GM19099 (cell line): ENCODE results near the gene FYCO1.

Experiments
- POLR2A ChIP-seq: IDR thresholded peaks from 3 replicates; pipeline ENCODE4 v1.6.1; 2011; ENCODE audit warnings: low read depth; ENCODE audit not compliant: insufficient read length; ENCODE audit errors: extremely low read depth

FYCO1 gene

DNA sequence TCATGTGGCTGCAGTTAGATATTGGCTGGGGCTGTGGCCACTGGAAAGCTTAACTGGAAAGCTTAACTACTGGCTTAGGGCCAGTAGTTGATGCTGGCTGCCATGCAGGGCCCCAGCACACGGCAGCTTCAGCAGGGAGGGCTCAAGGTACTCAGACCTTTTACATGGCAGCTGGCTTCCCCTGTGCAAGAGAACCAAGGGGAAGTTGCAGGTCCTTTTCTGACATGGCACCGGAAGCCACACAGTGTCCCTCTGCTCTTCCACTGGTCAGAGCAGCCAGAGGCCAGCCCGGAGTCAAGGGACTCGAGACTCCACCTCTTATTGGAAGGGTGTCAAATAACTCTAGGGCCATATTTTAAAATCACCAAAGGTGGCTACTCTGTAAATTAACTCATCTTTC is 84.7 kb downstream of the FYCO1 start:
- no peak for TF ChIP-seq POLR2A

DNA sequence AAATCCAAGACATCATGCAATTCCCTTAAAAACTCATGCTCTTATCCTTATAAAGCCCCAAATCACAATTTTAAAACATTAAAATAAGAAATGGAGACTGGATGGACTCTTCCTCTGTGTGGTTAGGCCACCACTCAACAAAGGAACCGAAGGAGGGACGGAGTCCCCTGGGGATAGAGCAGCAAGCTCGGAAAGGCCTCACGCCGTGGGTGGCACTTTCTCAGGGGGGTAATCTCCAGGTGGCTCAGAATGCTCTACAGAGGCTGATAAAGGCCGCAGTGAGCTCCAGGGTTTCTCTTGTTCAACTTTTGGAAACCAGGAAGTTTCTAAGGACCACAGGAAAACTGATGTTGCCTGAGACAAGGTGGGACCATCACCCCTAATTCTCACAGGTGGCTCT is 86.1 kb downstream of the FYCO1 start:
- TF ChIP-seq POLR2A: no peak

DNA sequence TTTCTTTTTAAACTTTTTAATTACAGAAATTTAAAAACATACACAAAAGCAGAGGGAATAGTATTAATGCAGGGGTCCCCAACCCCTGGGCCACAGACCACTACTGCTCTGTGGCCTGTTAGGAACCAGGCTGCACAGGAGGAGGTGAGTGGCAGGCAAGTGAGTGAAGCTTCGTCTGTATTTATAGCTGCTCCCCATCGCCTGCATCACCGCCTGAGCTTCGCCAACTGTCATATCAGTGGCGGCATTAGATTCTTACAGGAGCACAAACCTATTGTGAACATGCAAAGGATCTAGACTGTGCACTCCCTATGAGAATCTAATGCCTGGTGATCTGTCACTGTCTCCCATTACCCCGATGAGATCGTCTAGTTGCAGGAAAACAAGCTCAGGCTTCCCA is 86.9 kb downstream of the FYCO1 start:
- no peak for TF ChIP-seq POLR2A

DNA sequence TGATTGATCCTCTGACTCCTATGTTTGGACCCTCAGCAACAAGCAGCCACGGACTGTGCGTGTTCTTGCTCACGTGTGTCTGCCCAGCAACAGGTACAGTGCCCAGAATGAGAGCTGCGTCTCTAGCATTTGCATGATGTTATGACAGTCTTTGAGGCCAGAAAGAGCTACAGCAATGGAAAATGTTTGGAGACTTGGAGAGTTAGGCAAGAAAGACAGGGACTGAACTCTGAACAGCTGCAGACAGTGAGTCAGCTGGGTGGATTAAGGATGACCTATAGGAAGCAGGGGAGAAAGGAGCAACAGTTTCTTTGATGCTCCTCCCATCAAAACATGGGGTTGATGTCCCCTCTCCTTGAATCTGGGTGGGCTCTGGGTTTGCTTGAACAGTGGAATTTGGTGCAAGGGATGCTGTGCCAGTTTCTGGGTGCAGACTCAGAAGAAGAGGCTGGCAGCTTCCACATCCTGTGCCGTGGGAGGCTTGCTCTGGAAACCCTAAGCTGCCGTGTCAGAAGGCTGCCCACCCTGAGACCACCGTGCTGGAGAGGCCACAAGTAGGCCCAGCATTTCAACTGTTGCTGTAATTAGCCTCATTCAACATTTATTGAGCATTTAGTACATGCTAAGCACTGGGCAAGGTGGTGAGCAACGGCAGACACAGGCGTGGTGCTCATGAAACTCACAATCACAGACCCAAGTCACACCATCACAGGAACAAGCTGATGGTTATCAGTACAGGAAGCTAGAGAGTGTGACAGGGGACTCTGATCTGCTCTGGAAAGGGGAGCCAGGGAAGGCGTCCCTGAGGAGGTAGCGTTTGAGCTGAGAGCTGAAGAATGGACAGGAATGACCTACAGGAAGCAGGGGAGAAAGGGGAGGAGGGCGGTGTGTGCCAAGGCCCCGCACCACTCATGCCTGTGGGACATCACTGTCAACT is 87.6 kb downstream of the FYCO1 start:
- no peak for TF ChIP-seq POLR2A

DNA sequence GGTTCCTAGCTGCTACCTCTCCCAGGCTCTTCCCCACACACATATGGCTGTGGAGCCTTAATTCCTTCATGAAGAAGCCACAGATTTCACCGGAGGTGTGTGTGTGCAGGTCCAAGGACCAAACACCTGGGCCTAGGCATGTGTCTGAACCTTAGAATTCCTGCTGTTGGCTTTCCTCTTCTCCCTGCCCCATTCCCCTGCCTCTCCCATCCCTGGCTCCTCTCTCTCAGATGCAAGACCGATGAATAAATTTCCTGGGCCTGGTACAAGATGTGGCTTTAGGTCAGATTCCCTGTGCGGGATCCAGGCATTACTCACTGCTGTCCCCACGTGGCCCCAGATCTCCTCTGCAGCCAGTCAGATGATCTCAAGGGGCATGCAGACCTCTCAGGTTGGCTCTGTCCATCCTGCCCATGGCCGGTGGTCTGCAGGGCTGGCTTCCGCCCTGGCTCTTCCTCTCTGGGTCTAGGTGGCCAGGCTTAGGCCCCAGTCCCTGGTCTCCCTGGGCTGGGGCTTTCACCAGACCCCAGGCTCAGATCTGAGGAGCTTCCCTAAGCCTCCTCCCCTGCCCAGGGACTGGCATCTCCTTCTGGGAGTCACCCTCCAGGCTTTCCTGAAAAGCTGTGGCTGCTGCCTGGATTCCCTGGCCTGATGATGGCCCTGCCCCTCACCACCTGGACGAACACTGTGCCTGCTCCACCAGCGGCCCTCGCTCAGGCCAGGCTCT is 88.8 kb downstream of the FYCO1 start:
- TF ChIP-seq POLR2A: no peak

DNA sequence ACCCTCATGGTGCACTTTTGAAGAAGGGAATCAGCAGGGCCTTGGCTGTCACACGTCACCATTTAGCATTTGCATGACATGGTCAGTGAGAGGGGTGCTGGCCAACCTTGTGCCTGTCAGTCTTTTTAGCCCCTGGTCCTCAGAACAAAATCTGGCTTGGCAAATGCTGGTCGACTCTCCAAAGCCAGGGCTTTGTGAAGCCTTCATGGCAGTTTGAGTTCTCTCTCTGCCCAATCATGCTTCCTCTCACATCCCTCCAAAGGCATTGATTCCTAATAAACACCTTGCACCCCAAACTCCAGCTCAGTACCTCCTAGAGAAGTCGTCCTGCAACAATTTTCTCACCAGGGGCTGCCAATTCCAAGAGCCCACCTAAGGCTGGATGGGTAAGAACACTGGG is 89.9 kb downstream of the FYCO1 start:
- TF ChIP-seq POLR2A: no peak

DNA sequence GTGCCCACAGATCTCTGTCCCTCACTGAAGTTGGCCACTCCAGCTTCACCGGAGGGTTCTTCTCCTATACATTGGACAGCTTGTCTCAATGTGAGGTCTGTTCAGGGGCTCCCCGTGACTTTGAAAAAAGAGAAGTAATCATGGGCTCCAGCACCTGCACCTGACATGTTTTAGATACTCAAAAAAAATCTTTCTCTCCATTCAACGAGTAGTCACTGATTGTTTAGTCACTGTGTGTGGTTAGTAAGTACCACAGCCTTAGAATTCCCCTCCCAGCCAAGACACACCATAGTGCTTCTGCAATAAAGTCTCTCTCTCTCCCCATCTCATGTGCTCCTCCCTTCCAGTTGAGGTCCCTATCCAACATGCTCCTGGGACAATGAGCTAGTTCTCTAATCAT is 90.7 kb downstream of the FYCO1 start:
- TF ChIP-seq POLR2A: no peak

DNA sequence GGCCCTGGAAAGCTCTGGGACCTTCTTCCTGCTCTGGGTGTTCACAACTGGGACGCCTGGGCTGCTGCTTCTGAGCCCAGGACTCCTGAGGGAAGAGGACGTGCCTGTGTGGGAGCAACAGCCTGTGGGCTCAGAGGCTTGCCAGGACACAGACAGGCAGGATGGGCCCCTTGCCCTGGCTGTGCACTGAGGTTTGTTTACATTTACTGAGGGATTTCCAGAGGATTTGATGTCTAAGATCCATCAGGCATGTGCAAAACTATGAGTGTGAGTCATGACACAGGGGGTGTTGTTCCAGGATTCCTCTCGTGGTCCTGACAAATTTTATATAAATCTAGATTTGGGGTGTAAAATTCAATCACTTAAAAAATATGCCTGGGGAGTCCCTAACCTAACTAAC is 98.7 kb downstream of the FYCO1 start:
- TF ChIP-seq POLR2A: no peak

DNA sequence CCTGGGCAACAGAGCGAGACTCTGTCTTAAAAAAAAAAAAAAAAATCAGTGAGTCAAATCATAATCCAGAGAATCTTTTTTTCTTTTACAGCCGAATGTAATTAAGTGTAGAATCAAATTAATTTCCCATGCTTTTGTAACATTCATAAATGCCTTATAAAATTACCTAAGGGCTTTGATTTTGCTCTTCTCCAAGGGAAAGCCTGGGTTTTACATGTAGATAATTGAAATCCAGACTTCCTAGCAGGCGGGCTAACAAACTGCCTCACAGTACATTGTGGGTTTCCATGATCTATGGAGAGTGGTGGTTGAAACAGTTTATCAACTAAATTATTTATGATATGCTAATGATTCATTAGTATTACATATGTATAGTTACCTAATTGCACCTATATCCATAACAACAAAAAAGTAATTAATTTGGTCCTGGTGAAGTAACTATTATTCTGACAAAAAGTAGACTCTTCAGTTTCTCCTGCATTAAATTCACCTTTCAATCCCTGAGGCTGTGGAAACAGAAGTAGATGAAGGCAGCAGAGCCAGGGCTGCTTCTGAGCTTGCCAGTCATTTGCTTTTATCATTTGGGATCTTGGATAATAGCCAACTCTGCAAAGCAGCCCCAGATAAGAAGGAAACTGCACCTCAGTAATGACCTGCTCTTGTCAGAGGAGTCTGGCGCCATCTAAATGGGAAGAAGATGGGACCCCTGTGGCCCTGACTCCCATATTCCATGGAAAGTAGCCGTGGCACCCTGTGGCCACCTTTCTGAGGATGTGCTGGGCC is 99.7 kb downstream of the FYCO1 start:
- TF ChIP-seq POLR2A: no peak

DNA sequence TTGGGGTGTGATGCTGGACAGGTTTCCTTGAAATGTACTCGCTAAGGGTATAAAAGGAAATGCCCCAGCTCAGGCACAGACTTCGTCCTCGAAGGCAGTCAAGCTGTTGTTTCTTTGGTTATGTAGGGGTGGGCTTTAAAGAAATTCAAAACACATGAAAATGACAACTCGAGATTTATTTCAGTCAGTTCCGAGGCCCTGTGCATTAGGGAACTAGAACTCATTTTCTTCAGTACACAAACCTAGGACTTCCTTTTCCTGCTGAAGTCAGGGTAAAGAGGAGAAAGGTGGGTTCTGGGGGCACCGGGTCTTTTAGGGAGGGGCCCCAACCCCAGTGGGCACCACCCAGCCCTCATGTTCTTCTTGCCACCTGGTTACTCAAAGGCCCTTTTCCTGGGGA is 101.6 kb downstream of the FYCO1 start:
- no peak for TF ChIP-seq POLR2A

DNA sequence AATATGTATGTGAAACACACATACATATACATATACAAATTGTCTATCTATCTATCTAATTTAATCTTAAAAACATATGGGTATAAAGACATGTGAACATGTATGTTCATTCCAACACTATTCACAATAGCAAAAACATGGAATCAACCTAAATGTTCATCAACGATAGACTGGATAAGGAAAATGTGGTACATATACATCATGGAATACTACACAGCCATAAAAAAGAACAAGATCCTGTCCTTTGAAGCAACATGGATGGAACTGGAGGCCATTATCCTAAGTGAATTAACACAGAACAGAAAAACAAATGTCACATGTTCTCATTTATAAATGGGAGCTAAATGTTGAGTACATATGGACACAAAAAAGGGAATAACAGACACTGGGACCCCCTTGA is 103.5 kb downstream of the FYCO1 start:
- TF ChIP-seq POLR2A: no peak

DNA sequence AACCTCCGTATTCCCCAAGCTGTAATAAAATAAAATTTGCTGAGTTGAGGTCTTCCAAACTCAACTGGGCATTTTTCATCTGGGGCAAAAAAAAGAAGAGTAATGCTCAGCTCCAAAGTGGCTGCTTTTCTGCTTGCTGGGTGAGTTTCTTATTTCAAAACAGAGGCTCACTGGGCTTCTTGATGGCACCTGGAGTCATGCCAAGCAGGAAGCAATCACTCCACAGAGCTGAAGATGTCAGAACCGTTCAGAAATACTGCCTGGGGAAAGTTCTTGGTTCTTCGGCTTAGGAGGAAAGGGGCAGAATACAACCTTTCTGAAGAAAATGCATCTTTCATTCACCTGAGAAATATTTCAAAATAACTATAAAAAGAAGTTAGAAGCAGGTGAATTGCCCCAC is 105.2 kb downstream of the FYCO1 start:
- TF ChIP-seq POLR2A: no peak

DNA sequence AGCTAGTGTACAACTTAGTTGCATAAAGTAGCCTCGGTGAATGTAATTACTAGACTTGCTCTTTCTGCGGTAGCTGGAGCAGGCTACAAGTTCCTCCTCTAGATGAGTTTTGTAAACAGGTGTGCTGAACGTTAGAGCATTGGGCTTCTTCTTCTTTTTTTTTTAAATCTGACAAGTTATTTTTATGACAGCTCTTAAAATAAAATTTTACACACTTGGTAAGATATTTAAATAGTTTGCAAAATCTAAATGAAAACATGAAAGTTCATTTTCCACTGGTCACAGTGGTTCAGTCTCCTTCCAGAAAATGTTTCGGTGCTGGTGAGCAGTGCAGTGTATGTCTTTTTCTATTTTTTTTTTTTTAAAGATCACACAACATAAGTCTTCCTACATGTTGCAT is 106.3 kb downstream of the FYCO1 start:
- TF ChIP-seq POLR2A: no peak

DNA sequence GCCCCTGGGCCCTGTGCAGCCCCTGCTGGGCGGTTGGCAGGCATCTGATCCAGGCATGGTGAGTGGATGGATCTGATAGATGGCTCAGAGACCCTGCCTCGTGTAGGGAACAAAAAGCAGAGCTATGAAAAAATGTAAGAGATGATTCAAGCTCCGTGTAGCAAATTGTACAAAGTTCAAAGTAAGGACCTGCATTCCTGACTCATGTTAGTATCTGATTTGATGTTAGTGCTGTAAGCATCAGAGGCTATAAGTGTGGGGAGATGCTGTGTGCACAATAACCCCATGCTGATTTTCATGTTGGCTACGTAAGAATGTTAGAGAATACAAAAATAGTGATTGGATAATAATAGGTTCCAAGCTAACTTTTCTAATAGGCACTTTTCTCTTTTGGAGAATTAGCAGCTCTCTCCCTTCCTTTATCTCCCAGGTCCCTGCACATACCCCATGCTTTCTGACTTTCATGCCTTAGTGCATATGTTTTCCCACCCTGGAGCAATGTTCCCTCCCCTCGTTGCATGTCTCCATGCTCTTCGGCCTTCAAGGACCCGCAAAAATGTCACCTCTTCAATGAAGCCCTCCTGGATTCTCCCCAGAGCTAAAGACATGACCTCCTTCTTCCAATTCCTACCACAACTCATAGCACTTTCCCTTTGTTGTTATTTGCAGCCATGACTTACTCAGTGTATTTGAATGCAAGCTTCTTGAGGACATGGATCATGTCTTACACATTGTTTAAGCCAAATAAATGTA is 107.7 kb downstream of the FYCO1 start:
- no peak for TF ChIP-seq POLR2A

DNA sequence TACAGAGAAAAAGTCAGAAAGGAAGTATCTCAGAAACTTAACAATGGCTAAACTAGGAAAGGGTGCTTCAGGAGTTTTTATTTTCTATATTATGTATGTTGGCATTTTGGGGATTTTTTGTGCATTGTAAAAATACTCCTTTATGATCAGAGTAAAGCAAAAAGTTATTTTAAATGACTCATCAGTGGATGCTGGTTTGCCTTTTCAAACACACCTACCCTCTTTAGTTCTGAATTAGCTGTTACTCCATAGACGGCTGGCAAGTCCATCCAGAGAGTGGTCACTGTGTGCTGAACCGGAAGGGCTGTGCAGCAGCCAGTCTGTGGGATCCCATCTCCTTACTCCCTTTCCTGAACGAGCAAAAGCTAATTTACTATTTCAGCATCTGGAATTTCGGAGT is 108.3 kb downstream of the FYCO1 start:
- TF ChIP-seq POLR2A: no peak
